ENCODE measurements around the gene TAF4B.
"Not testable (repeated sequence)": the region's sequence is repeated elsewhere in the genome, so short reads cannot be mapped to it uniquely, and the experiment has no call there.

The TAF4B gene

GRCh38 chr18:26233208-26233607 lies 7.0 kb downstream of the TAF4B start:
- DNase-seq (ENCODE audit: low read depth): no peak

DNA sequence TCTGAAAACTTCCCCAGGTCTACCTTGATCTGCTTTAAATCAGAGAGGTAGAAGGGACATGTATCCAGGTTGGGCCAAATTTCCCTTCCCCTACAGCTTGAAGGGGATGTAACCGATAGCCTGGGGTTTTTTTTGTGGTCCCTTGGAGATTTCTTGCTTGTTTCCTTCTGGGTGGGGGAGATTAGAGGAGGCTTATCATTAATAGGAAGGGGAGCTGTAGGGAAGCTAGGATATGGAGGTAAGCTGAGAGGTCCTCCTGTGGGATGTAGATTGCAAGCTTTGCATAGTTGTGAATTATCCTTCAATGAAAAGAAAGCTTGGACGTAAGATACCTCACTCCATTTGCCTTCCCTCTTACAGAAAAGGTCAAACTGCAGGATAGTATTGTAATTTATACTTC lies 11.1 kb downstream of the TAF4B start:
- DNase-seq (ENCODE audit: low read depth): not testable (repeated sequence)

DNA sequence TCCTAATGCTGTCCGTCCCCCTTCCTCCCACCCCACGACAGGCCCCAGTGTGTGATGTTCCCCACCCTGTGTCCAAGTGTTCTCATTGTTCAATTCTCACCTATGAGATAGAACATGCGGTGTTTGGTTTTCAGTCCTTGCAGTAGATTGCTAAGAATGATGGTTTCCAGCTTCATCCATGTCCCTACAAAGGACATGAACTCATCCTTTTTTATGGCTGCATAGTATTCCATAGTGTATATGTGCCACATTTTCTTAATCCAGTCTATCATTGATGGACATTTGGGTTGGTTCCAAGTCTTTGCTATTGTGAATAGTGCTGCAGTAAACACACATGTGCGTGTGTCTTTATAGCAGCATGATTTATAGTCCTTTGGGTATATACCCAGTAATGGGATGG lies 12.5 kb downstream of the TAF4B start:
- DNase-seq (ENCODE audit: low read depth): not testable (repeated sequence)

GRCh38 chr18:26242392-26242791 lies 16.1 kb downstream of the TAF4B start:
- DNase-seq (ENCODE audit: low read depth): not testable (repeated sequence)

DNA sequence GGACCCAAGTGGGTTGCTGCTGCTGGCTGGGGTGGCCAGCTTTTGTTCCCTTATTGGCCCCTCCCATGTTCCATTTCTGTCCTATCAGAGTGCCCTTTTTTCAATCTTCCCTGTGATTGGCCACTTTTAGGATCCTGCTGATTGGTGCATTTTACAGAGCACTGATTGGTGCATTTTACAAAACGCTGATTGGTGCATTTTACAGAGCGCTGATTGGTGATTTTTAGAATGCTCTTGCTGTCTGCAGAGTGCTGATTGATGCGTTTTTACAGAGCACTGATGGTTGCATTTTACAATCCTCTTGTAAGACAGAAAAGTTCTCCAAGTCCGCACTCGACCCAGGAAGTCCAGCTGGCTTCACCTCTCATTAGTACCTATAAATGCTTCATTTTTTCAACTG lies 19.2 kb downstream of the TAF4B start:
- DNase-seq (ENCODE audit: low read depth): not testable (repeated sequence)

GRCh38 chr18:26252411-26252810 lies 26.2 kb downstream of the TAF4B start:
- DNase-seq (ENCODE audit: low read depth): no peak

DNA sequence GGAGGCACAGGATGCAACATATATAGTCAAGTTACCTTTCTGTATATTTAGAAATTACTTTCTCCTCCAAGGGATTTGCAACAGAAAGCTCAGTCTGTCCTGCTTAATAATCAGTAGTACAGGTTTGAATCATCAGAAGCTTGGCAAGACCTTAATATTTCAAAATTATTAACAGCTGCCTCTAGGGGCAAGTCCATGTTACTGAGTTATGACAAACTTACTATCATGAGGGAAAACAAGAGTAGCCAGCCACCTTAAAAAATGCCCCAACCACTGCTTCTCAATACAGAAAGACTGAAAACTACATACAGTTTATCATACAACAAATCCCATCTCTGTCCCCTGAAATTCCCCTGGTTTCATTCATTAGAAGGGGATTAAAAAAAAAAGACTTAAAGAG lies 28.6 kb downstream of the TAF4B start:
- DNase-seq (ENCODE audit: low read depth): not testable (repeated sequence)

- no peak for DNase-seq (ENCODE audit: low read depth)
Measured at GRCh38 chr18:26255695-26256622, 29.7 kb downstream of the TAF4B start.

- DNase-seq (ENCODE audit: low read depth): no peak
Measured at GRCh38 chr18:26258711-26259110, 32.5 kb downstream of the TAF4B start.

DNA sequence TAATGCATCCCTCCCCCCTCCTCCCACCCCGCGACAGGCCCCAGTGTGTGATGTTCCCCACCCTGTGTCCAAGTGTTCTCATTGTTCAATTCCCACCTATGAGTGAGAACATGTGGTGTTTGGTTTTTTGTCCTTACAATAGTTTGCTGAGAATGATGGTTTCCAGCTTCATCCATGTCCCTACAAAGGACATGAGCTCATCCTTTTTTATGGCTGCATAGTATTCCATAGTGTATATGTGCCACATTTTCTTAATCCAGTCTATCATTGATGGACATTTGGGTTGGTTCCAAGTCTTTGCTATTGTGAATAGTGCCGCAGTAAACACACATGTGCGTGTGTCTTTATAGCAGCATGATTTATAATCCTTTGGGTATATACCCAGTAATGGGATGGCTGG lies 33.2 kb downstream of the TAF4B start:
- not testable (repeated sequence) for DNase-seq (ENCODE audit: low read depth)

- no peak for DNase-seq (ENCODE audit: low read depth)
Measured at GRCh38 chr18:26262156-26262555, 35.9 kb downstream of the TAF4B start.

DNA sequence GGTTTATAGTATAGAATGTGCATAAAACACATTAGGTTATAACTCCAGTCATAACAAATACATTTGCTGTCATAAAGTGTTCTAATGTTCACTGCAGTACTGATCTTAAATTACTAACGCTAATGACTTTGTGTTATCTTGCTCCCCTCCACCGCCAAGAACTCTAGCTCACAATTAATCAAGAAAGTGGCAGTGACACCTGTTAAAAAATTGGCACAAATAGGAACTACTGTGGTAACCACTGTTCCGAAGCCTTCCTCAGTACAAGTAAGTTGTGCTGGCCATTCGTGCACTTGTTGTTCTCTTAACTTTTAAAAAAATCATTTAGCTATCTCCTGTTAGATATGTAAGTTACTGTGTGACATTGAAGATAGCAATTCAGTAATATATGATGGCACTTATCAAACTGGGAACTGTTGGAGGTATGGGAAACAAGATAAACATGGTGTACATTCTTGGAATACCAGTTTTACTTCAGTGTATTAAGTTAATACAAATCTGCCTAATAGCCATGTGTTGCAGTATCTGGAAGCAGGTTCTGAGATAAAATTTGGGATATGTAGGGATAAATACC lies 41.2 kb downstream of the TAF4B start:
- DNase-seq (ENCODE audit: low read depth): no peak

GRCh38 chr18:26268454-26268853 lies 42.2 kb downstream of the TAF4B start:
- no peak for DNase-seq (ENCODE audit: low read depth)

- no peak for DNase-seq (ENCODE audit: low read depth)
Measured at GRCh38 chr18:26271917-26272549, 45.8 kb downstream of the TAF4B start.

GRCh38 chr18:26277374-26277773 lies 51.1 kb downstream of the TAF4B start:
- no peak for DNase-seq (ENCODE audit: low read depth)

DNA sequence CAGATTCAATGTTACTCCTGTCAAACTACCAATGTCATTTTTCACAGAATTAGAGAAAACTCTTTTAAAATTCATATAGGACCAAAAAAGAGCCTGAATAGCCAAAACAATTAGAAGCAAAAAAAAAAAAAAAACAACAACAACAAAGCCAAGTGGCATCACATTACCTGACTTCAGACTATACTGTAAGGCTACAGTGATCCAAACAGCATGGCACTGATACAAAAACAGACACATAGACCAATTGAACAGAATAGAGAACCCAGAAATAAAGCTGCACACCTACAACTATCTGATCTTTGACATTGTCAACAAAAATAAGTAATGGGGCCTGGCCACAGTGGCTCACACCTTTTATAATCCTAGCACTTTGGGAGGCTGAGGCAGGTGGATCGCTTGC lies 53.2 kb downstream of the TAF4B start:
- DNase-seq (ENCODE audit: low read depth): no peak

DNA sequence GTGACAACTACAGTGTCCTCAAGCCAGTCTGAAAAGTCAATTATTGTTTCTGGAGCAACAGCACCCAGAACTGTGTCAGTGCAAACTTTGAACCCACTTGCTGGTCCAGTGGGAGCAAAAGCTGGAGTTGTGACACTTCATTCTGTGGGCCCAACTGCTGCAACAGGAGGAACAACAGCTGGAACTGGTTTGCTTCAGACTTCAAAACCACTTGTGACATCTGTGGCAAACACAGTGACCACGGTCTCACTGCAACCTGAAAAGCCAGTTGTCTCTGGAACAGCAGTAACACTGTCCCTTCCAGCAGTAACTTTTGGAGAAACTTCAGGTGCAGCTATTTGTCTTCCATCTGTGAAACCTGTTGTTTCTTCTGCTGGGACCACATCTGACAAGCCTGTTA lies 59.8 kb downstream of the TAF4B start:
- DNase-seq (ENCODE audit: low read depth): no peak

- no peak for DNase-seq (ENCODE audit: low read depth)
Measured at GRCh38 chr18:26287644-26288043, 61.4 kb downstream of the TAF4B start.

- no peak for DNase-seq (ENCODE audit: low read depth)
Measured at GRCh38 chr18:26290385-26290784, 64.1 kb downstream of the TAF4B start.

- DNase-seq (ENCODE audit: low read depth): no peak
Measured at GRCh38 chr18:26293982-26294381, 67.7 kb downstream of the TAF4B start.

GRCh38 chr18:26298107-26298506 lies 71.9 kb downstream of the TAF4B start:
- no peak for DNase-seq (ENCODE audit: low read depth)

- no peak for DNase-seq (ENCODE audit: low read depth)
Measured at GRCh38 chr18:26301681-26302080, 75.4 kb downstream of the TAF4B start.

DNA sequence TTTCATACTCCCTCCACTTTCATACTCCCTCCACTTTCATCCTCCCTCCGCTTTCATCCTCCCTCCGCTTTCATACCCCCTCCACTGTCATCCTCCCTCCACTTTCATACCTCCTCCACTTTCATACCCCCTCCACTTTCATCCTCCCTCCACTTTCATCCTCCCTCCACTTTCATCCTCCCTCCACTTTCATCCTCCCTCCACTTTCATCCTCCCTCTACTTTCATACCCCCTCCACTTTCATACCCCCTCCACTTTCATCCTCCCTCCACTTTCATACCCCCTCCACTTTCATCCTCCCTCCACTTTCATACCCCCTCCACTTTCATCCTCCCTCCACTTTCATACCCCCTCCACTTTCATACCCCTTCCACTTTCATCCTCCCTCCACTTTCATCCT lies 77.0 kb downstream of the TAF4B start:
- not testable (repeated sequence) for DNase-seq (ENCODE audit: low read depth)
